Measurements from ENCODE around the gene PDCD4. TPM values are rescaled to one million over a fixed set of nuclear protein-coding genes. Genes with fewer than 3 reads are reported as not detected.

The PDCD4 gene
- total RNA-seq, 1 donor: 330 TPM

GRCh38 chr10:110851020-110851612 is 20.6 kb upstream of the PDCD4 start:
- no peaks in the 10 kb centered on the region for H3K9me3 ChIP-seq (ENCODE audit: low read depth, low read length)
- no peaks in the 10 kb centered on the region for H3K27me3 ChIP-seq (ENCODE audit: insufficient read depth, low read length)
- H3K4me3 ChIP-seq (ENCODE audit: low read length): no peak overlapping the region
- H3K4me1 ChIP-seq (ENCODE audit: insufficient read depth, low read length): peaks cover 53% of the 10 kb centered on the region

- Histone ChIP-seq H3K9me3 (ENCODE audit: low read depth, low read length) (no peaks in the 10 kb centered on the region), H3K4me3 (ENCODE audit: low read length) (no peak overlapping the region), H3K4me1 (ENCODE audit: insufficient read depth, low read length) (peaks cover 58% of the 10 kb centered on the region), H3K27me3 (ENCODE audit: insufficient read depth, low read length) (no peaks in the 10 kb centered on the region)
These were observed 19.4 kb upstream of the PDCD4 start for GRCh38 chr10:110852255-110852896.

GRCh38 chr10:110852947-110853346 is 18.8 kb upstream of the PDCD4 start:
- peaks cover 63% of the 10 kb centered on the region for H3K4me1 ChIP-seq (ENCODE audit: insufficient read depth, low read length)
- no peaks in the 10 kb centered on the region for H3K9me3 ChIP-seq (ENCODE audit: low read depth, low read length)
- no peaks in the 10 kb centered on the region for H3K27me3 ChIP-seq (ENCODE audit: insufficient read depth, low read length)
- H3K4me3 ChIP-seq (ENCODE audit: low read length): no peak overlapping the region

GRCh38 chr10:110853921-110854605 is 17.7 kb upstream of the PDCD4 start:
- H3K9me3 ChIP-seq (ENCODE audit: low read depth, low read length): no peaks in the 10 kb centered on the region
- H3K4me1 ChIP-seq (ENCODE audit: insufficient read depth, low read length): peaks cover 74% of the 10 kb centered on the region
- H3K4me3 ChIP-seq (ENCODE audit: low read length): no peak overlapping the region
- no peaks in the 10 kb centered on the region for H3K27me3 ChIP-seq (ENCODE audit: insufficient read depth, low read length)

GRCh38 chr10:110857265-110858171 is 14.2 kb upstream of the PDCD4 start:
- no peaks in the 10 kb centered on the region for H3K27me3 ChIP-seq (ENCODE audit: insufficient read depth, low read length)
- H3K4me3 ChIP-seq (ENCODE audit: low read length): no peak overlapping the region
- peaks cover 77% of the 10 kb centered on the region for H3K4me1 ChIP-seq (ENCODE audit: insufficient read depth, low read length)
- H3K9me3 ChIP-seq (ENCODE audit: low read depth, low read length): no peaks in the 10 kb centered on the region

- peaks cover 78% of the 10 kb centered on the region for H3K4me1 ChIP-seq (ENCODE audit: insufficient read depth, low read length)
- H3K4me3 ChIP-seq (ENCODE audit: low read length): no peak overlapping the region
These were observed 13.3 kb upstream of the PDCD4 start for GRCh38 chr10:110858297-110858934.

GRCh38 chr10:110859206-110859972 is 12.3 kb upstream of the PDCD4 start:
- Histone ChIP-seq H3K4me1 (ENCODE audit: insufficient read depth, low read length) (peaks cover 83% of the 10 kb centered on the region), H3K9me3 (ENCODE audit: low read depth, low read length) (no peaks in the 10 kb centered on the region), H3K27me3 (ENCODE audit: insufficient read depth, low read length) (no peaks in the 10 kb centered on the region), H3K4me3 (ENCODE audit: low read length) (no peak overlapping the region)

More at GRCh38 chr10:110858297-110858934, 13.3 kb upstream of the PDCD4 start:
- Histone ChIP-seq H3K27me3 (ENCODE audit: insufficient read depth, low read length) (no peaks in the 10 kb centered on the region), H3K9me3 (ENCODE audit: low read depth, low read length) (no peaks in the 10 kb centered on the region)

- Histone ChIP-seq H3K27me3 (ENCODE audit: insufficient read depth, low read length) (no peaks in the 10 kb centered on the region), H3K4me3 (ENCODE audit: low read length) (no peak overlapping the region), H3K4me1 (ENCODE audit: insufficient read depth, low read length) (peaks cover 85% of the 10 kb centered on the region), H3K9me3 (ENCODE audit: low read depth, low read length) (no peaks in the 10 kb centered on the region)
These were observed 11.8 kb upstream of the PDCD4 start for GRCh38 chr10:110859973-110860376.

GRCh38 chr10:110860576-110861241 is 11.0 kb upstream of the PDCD4 start:
- no peak overlapping the region for H3K4me3 ChIP-seq (ENCODE audit: low read length)
- peaks cover 87% of the 10 kb centered on the region for H3K4me1 ChIP-seq (ENCODE audit: insufficient read depth, low read length)
- H3K27me3 ChIP-seq (ENCODE audit: insufficient read depth, low read length): no peaks in the 10 kb centered on the region
- no peaks in the 10 kb centered on the region for H3K9me3 ChIP-seq (ENCODE audit: low read depth, low read length)

GRCh38 chr10:110861476-110861875 is 10.3 kb upstream of the PDCD4 start:
- Histone ChIP-seq H3K4me3 (ENCODE audit: low read length) (no peak overlapping the region), H3K4me1 (ENCODE audit: insufficient read depth, low read length) (peaks cover 95% of the 10 kb centered on the region), H3K9me3 (ENCODE audit: low read depth, low read length) (no peaks in the 10 kb centered on the region), H3K27me3 (ENCODE audit: insufficient read depth, low read length) (no peaks in the 10 kb centered on the region)

- Histone ChIP-seq H3K4me3 (ENCODE audit: low read length) (no peak overlapping the region), H3K4me1 (ENCODE audit: insufficient read depth, low read length) (peaks cover 100% of the 10 kb centered on the region), H3K27me3 (ENCODE audit: insufficient read depth, low read length) (no peaks in the 10 kb centered on the region), H3K9me3 (ENCODE audit: low read depth, low read length) (no peaks in the 10 kb centered on the region)
These were observed 9.6 kb upstream of the PDCD4 start for GRCh38 chr10:110861930-110862649.

GRCh38 chr10:110862961-110863360 is 8.8 kb upstream of the PDCD4 start:
- Histone ChIP-seq H3K4me1 (ENCODE audit: insufficient read depth, low read length) (peaks cover 100% of the 10 kb centered on the region), H3K27me3 (ENCODE audit: insufficient read depth, low read length) (no peaks in the 10 kb centered on the region), H3K4me3 (ENCODE audit: low read length) (no peak overlapping the region), H3K9me3 (ENCODE audit: low read depth, low read length) (no peaks in the 10 kb centered on the region)

- Histone ChIP-seq H3K27me3 (ENCODE audit: insufficient read depth, low read length) (no peaks in the 10 kb centered on the region), H3K9me3 (ENCODE audit: low read depth, low read length) (no peaks in the 10 kb centered on the region), H3K4me1 (ENCODE audit: insufficient read depth, low read length) (peaks cover 100% of the 10 kb centered on the region), H3K4me3 (ENCODE audit: low read length) (no peak overlapping the region)
These were observed 8.4 kb upstream of the PDCD4 start for GRCh38 chr10:110863361-110863760.
